RWPE2 (cell line): Measurements from ENCODE around the gene PITX1.

Source experiments
- ATAC-seq: fragments of 200-7000 bp; cut with Tn5 transposase; 3 replicates; pipeline ENCODE4 v1.9.1; 2021; ENCODE audit warnings: low read depth
- DNase-seq: peaks from one replicate; pipeline ENCODE4 v3.0.0-alpha.2; 2020; ENCODE audit warnings: low spot score
- H3K27ac ChIP-seq: fragments of 450-650 bp; 2 replicates; pipeline ENCODE4 v1.5.1; 2017; ENCODE audit warnings: mild to moderate bottlenecking; ENCODE audit not compliant: poor library complexity, severe bottlenecking
- H3K27me3 ChIP-seq: fragments of 250-450 bp; sonication (Bioruptor Pico); 2 replicates; pipeline ENCODE4 v1.5.1; 2021; ENCODE audit warnings: mild to moderate bottlenecking, moderate library complexity; ENCODE audit not compliant: insufficient read depth, poor library complexity, severe bottlenecking
- H3K36me3 ChIP-seq: fragments of 250-450 bp; sonication (Bioruptor Pico); 2 replicates; pipeline ENCODE4 v1.5.1; 2020; ENCODE audit warnings: low read depth, mild to moderate bottlenecking, moderate library complexity
- H3K4me1 ChIP-seq: fragments of 250-450 bp; sonication (Bioruptor Pico); 2 replicates; pipeline ENCODE4 v1.5.1; 2021; ENCODE audit warnings: mild to moderate bottlenecking, moderate library complexity; ENCODE audit not compliant: insufficient read depth, poor library complexity, severe bottlenecking
- H3K4me3 ChIP-seq: fragments of 250-450 bp; sonication (Bioruptor Pico); 2 replicates; pipeline ENCODE4 v1.5.1; 2021; ENCODE audit warnings: mild to moderate bottlenecking, moderate library complexity; ENCODE audit not compliant: severe bottlenecking
- H3K9me3 ChIP-seq: fragments of 250-450 bp; sonication (Bioruptor Pico); 2 replicates; pipeline ENCODE4 v1.5.1; 2021; ENCODE audit warnings: mild to moderate bottlenecking, moderate library complexity; ENCODE audit not compliant: severe bottlenecking
- CTCF ChIP-seq: fragments of 450-650 bp; IDR thresholded peaks from one replicate; pipeline ENCODE4 v1.5.1; 2017; ENCODE audit warnings: mild to moderate bottlenecking, moderate library complexity; ENCODE audit not compliant: poor library complexity, severe bottlenecking

Gene PITX1

DNA sequence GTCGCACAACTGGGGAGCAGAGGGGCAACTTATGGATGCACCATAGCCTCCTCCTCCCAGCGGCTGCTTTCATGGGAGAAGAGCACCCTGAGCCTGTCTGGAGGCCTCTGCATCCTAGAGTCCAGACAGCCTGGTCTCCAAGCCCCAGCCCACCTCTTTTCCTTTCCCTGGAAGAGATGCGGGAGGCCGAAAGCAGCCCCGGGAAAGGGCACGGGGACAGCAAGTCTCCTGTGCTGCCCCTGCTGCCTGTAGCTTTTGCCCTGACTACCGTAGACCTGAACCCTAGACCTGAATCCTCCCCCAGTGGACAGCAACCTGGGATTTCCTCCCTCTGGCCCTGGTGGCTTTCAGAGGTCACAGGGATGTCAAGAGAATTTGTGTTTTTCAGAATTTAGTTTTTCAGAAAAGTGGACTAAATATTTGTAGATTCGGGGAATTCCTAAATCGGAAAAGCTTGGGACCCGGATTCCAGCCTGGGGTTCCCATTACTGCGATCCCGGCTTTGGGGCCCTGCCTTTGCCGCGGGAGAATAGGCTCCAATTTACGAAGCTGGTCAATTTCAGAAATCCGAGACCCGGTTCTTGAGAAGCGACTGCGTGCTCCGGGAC, 4.3 kb upstream of the PITX1 start:
- Histone ChIP-seq H3K27me3 (peaks cover 11% of the 10 kb centered on the region), H3K4me1 (peaks cover 6% of the 10 kb centered on the region)
- ATAC-seq: no peak

GRCh38 chr5:135037519-135038204, 3.6 kb upstream of the PITX1 start:
- peaks cover 6% of the 10 kb centered on the region for H3K4me1 ChIP-seq
- H3K27ac ChIP-seq: no peak overlapping the region
- DNase-seq: no peak
- no peaks in the 10 kb centered on the region for H3K9me3 ChIP-seq
- no peak for ATAC-seq
- H3K4me3 ChIP-seq: no peak overlapping the region
- H3K27me3 ChIP-seq: peaks cover 11% of the 10 kb centered on the region
- TF ChIP-seq CTCF: no peak
- H3K36me3 ChIP-seq: peaks cover 3% of the 10 kb centered on the region

More for the DNA sequence above, 4.3 kb upstream of the PITX1 start:
- H3K9me3 ChIP-seq: no peaks in the 10 kb centered on the region
- DNase-seq: no peak
- TF ChIP-seq CTCF: no peak
- no peaks in the 10 kb centered on the region for H3K36me3 ChIP-seq
- no peak overlapping the region for H3K27ac ChIP-seq
- H3K4me3 ChIP-seq: no peak overlapping the region

DNA sequence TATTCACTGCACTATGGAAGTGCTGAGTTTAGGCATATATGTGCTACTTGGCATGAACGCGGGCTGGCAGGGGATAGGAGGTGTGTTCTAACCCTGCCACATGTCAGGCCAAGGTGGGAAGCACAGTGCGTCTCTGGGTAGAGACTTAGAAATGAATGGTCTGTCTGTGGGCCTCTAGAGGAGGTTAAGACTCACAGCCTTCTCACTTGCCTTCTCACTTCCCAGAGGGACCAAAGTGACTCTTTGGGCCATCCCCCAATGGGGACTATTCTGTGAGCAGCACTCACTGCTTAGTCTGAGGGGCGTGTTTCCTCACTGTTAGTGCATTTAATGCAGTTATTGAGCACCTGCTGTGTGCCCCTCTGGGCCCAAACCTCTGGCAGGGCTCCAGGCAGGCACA, 2.4 kb upstream of the PITX1 start:
- H3K36me3 ChIP-seq: peaks cover 14% of the 10 kb centered on the region
- H3K27ac ChIP-seq: no peak overlapping the region
- ATAC-seq (no peak), DNase-seq (no peak)
- H3K27me3 ChIP-seq: peaks cover 11% of the 10 kb centered on the region
- no peaks in the 10 kb centered on the region for H3K9me3 ChIP-seq
- peaks cover 6% of the 10 kb centered on the region for H3K4me1 ChIP-seq
- no peak overlapping the region for H3K4me3 ChIP-seq
- TF ChIP-seq CTCF: no peak

DNA sequence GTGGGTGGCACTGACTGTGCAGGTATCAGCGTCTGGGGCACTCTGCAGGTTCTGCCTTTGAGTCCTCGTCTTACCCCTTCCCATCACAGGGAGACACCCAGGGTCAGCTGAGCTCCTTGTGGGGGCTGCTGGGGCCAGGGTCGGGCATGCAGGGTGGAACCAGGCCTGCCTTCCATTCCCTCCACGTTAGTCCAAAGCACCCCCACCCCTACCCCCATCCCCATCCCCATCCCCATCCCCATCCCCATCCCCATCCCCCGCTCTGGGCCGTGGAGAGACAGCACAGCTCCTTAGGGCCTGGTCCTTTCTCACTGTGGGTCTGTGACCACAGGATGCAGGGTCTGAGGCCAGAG, 1.6 kb upstream of the PITX1 start:
- H3K4me1 ChIP-seq: peaks cover 6% of the 10 kb centered on the region
- no peak overlapping the region for H3K4me3 ChIP-seq
- H3K36me3 ChIP-seq: peaks cover 19% of the 10 kb centered on the region
- ATAC-seq (no peak), DNase-seq (no peak)
- no peak for TF ChIP-seq CTCF
- H3K9me3 ChIP-seq: no peaks in the 10 kb centered on the region
- H3K27me3 ChIP-seq: peaks cover 11% of the 10 kb centered on the region
- no peak overlapping the region for H3K27ac ChIP-seq
